AG09309 (cell line): ENCODE measurements around the gene ITPR2.
A peak's percentile ranks its signal among the peaks of the same experiment; 100 is the strongest.

ENCODE experiments used
- DNase-seq: peaks from one replicate; pipeline ENCODE4 v3.0.0-alpha.2; 2010; ENCODE audit warnings: low read depth
- H3K4me3 ChIP-seq: 2 replicates; pipeline ENCODE4 v1.5.1; 2011; ENCODE audit warnings: mild to moderate bottlenecking, low read depth, low read length, moderate library complexity; ENCODE audit not compliant: control insufficient read depth
- TF ChIP-seq, protein P1 (sequence below): IDR thresholded peaks from 2 replicates; pipeline ENCODE4 v1.5.1; 2011; ENCODE audit warnings: mild to moderate bottlenecking, low read depth, low read length, inconsistent platforms; ENCODE audit not compliant: insufficient read depth, control insufficient read depth; ENCODE audit errors: missing control alignments

The ITPR2 gene

DNA sequence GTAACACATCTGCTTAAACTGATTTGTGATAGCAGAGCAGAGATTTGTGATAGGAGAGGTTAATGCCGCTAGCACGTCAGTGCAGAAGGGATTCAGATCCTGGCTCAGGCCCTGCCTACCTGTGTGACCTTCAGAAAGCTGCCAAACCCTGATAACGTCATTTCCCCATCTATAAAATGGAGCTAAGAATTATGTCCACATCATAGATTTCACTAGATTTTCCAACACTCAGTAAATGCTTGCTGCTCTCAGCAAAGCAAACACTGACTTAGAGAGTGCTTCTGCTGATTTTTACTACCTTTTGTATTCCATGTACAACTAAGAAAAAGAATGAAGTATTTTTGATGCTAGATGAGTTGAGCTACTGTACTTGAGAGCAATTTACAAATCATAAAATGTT lies 261.4 kb downstream of the ITPR2 start:
- no peak for DNase-seq
- TF ChIP-seq, protein P1, sequence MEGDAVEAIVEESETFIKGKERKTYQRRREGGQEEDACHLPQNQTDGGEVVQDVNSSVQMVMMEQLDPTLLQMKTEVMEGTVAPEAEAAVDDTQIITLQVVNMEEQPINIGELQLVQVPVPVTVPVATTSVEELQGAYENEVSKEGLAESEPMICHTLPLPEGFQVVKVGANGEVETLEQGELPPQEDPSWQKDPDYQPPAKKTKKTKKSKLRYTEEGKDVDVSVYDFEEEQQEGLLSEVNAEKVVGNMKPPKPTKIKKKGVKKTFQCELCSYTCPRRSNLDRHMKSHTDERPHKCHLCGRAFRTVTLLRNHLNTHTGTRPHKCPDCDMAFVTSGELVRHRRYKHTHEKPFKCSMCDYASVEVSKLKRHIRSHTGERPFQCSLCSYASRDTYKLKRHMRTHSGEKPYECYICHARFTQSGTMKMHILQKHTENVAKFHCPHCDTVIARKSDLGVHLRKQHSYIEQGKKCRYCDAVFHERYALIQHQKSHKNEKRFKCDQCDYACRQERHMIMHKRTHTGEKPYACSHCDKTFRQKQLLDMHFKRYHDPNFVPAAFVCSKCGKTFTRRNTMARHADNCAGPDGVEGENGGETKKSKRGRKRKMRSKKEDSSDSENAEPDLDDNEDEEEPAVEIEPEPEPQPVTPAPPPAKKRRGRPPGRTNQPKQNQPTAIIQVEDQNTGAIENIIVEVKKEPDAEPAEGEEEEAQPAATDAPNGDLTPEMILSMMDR, result no peak
- no peak overlapping the region for H3K4me3 ChIP-seq

DNA sequence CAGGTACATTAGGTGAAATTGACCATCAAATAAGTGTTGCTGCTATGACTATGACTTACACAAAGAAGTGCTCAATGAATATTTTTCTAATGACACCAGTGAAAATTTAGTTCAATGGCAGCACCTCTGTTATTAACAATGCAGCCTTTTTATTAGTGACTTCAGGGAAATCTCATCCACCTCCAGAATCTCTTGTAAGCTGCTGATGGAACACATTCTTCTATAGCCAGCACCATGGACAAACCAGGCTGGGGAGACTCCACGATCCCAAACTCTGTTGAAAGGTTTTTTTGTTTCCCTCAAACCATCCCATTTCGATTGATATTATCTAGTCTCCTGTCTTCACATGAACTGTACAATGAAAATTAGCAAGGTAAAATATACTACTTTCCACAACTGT lies 265.9 kb downstream of the ITPR2 start:
- TF ChIP-seq, protein P1, result no peak
- DNase-seq, result no peak
- H3K4me3 ChIP-seq, result no peak overlapping the region

DNA sequence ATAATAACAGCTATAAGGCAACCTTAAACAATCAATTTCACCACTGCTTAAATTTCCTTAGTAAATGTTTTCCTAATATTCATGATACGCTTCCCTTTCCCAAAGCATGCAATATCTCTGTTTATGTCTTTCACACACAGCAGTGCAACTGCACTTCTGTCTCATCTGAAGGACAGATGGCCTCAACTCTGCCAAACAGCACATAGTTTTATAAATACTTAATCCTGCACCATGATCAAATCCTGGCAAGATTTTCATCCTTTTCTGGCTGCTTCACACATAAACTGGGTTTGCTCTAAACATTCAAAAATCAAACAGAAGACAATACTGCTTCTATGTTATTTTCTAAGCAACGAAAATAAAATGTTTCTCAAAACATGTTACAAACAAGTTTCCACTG lies 266.3 kb downstream of the ITPR2 start:
- TF ChIP-seq, protein P1, result no peak
- DNase-seq, result peak; percentile 2

DNA sequence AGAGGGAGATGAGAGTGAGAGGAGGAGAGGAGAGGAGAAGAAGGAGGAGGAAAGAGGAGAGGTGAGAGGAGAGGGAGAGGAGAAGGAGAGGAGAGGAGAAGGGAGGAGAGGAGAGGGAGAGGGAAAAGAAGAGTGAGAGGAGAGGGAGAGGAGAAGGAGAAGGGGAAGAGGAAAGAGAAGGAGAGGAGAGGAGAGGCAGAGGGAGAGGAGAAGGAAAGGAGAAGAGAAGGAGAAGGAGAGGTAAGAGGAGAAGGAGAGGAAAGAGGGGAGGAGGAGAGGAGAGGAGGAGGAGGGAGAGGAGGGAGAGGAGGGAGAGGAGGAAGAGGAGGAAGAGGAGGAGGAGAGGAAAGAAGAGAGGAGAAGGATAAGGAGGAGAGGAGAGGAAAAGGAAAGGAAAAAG lies 266.8 kb downstream of the ITPR2 start:
- no peak for DNase-seq
- TF ChIP-seq, protein P1, result no peak
- no peak overlapping the region for H3K4me3 ChIP-seq

More for the DNA sequence above, 266.3 kb downstream of the ITPR2 start:
- H3K4me3 ChIP-seq, result no peak overlapping the region

DNA sequence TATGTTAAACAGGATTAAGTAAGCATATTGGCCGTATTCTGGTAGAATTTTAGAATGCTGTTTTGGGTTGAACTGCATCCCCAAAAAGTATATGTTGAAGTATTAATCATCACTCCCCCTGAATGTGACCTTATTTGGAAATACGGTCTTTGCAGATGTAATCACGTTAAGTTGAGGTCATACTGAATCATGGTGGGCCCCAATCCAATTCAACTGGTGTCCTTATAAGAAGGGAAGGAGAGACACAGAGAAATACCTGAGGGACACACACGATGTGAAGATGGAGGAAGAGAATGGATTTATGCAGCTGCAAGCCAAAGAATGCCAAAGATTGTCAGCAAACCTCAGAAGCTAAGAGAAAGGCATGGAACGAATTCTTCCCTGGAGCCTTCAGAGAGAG lies 268.6 kb downstream of the ITPR2 start:
- no peak overlapping the region for H3K4me3 ChIP-seq
- no peak for DNase-seq
- TF ChIP-seq, protein P1, result no peak

DNA sequence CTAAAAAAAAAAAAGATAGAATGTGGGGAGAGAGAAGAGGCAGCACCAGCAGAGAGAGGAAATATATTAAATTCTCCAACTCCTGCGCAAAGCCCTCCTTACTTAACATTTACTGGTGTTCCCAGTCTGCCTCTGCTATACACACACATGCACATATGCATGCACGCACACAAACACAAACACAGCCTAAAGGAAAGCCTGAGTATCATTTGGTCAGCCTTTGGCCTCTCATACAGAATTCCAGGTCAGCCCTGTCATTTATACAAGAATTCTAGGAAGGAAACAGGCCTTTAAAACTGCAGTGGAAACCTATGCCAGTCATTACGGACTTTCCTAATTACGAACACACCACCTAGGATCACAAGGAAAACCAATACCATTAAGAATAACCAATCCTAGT lies 269.4 kb downstream of the ITPR2 start:
- TF ChIP-seq, protein P1, result no peak
- DNase-seq, result no peak
- no peak overlapping the region for H3K4me3 ChIP-seq

DNA sequence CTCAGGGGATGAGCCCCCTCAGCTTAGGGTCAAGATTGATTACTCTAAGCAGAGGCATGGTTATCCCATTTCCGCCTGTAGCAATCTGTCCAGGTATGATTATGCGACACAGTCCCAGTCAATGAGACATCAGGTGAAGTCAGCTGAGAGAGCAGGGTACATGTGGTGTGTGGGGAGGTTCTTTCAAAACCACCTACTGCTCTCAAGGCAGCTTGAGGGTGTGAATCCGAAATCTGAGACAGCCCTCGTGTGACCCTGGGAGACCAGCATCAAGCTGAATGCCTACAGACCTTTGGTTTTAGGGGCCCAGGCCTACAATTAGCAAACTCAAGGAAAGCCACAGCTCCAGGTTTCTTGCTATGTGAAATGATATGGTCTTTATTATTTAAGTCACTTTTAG lies 275.7 kb downstream of the ITPR2 start:
- no peak for DNase-seq
- TF ChIP-seq, protein P1, result no peak
- H3K4me3 ChIP-seq, result no peak overlapping the region
